MCF 10A (cell line): ENCODE data around the gene FPR2. TPM values are rescaled to one million over a fixed set of nuclear protein-coding genes. Genes with fewer than 3 reads are reported as not detected.
A peak's percentile ranks its signal among the peaks of the same experiment; 100 is the strongest.

Source experiments
- BruUV-seq: library from RNA; stranded (reverse); fragments of 400-500 nt; replicated peaks from 2 replicates; lab custom pipeline; 2021; lab: Mats Ljungman, UMichigan
- CTCF ChIA-PET: fragments of 300-600 bp; sonication (Branson Sonifier 250); formaldehyde crosslinking; extraction: SDS; loops from one replicate; lab custom pipeline; 2021; ENCODE audit warnings: antibody characterized with exemption, inconsistent platforms; lab: Yijun Ruan, JAX
- POLR2A ChIA-PET: fragments of 300-600, 350-650 bp; sonication (Branson Sonifier 250); formaldehyde crosslinking; extraction: SDS; loops from one replicate; lab custom pipeline; 2020; ENCODE audit warnings: antibody characterized with exemption, inconsistent platforms; lab: Yijun Ruan, JAX
- DNase-seq: peaks from one replicate; pipeline ENCODE4 v3.0.0-alpha.2; 2018; ENCODE audit not compliant: unreplicated experiment
- H3K27ac Mint-ChIP-seq: one replicate; pipeline ENCODE4 v1.8.0; 2022; ENCODE audit warnings: mild to moderate bottlenecking, low read depth, mixed read lengths; ENCODE audit not compliant: unreplicated experiment
- H3K27me3 Mint-ChIP-seq: one replicate; pipeline ENCODE4 v1.8.0; 2022; ENCODE audit warnings: mixed read lengths; ENCODE audit not compliant: insufficient read depth, unreplicated experiment
- H3K36me3 Mint-ChIP-seq: one replicate; pipeline ENCODE4 v1.8.0; 2022; ENCODE audit warnings: mild to moderate bottlenecking, moderate library complexity, mixed read lengths; ENCODE audit not compliant: insufficient read depth, unreplicated experiment
- H3K4me1 Mint-ChIP-seq: one replicate; pipeline ENCODE4 v1.8.0; 2022; ENCODE audit warnings: mixed read lengths; ENCODE audit not compliant: insufficient read depth, unreplicated experiment
- H3K4me3 Mint-ChIP-seq: one replicate; pipeline ENCODE4 v1.8.0; 2022; ENCODE audit warnings: mild to moderate bottlenecking, moderate library complexity, mixed read lengths; ENCODE audit not compliant: unreplicated experiment
- H3K9me3 Mint-ChIP-seq: one replicate; pipeline ENCODE4 v1.8.0; 2022; ENCODE audit warnings: mixed read lengths; ENCODE audit not compliant: unreplicated experiment
- CTCF ChIP-seq: fragments of 200-600 bp; IDR thresholded peaks from one replicate; pipeline ENCODE4 v1.8.0; 2022; ENCODE audit warnings: antibody characterized with exemption, mild to moderate bottlenecking; ENCODE audit not compliant: unreplicated experiment
- intact Hi-C: fragments of 100-400 bp; cut with micrococcal nuclease; formaldehyde crosslinking; loops from 2 replicates; pipeline ENCODE4 v1.14.1; 2022
- total RNA-seq: library from RNA; stranded (reverse); gene quantifications from 2 replicates; pipeline ENCODE4 v1.2.3, GENCODE V29; 2022

FPR2 gene
- total RNA-seq, 1 experiment from 2014 or later = not detected

DNA sequence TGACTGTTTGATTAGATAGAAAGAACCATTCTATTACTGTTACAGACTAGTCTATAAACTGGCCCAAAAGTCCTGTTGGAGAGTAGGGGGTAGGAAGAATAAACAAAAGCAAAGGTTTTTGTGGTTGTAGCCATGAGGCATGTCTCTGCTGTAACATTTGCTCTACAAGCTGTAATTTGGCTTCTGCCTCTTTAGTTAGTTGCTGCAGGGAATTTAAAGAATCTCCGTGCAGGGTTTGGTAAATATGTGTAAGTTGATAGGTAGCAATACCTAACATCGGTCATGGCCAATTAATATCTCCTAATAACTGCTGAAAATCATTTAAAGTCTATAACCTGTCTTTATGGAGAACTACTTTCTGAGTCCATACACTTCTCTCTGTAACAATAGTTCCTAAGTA is 46.9 kb downstream of the FPR2 start:
- H3K9me3 Mint-ChIP-seq = no peaks in the 10 kb centered on the region
- no peak overlapping the region for H3K4me3 Mint-ChIP-seq
- H3K36me3 Mint-ChIP-seq = no peaks in the 10 kb centered on the region
- no peak overlapping the region for H3K27ac Mint-ChIP-seq
- no TSS peak for BruUV-seq
- TF ChIP-seq CTCF = no peak
- ChIA-PET POLR2A (interaction anchor here (1.3 to 1.4 kb wide), 2 partner anchors 12 to 331 kb away, joined by 3 to 4 read pairs; no protein-coding TSS in a partner anchor), CTCF (interaction anchor here (0.6 to 2.7 kb wide), 8 partner anchors 12 to 1425 kb away, joined by 3 to 18 read pairs (median 5); no protein-coding TSS in a partner anchor)
- intact Hi-C loops = no loop called here
- peaks cover 29% of the 10 kb centered on the region for H3K4me1 Mint-ChIP-seq
- no peaks in the 10 kb centered on the region for H3K27me3 Mint-ChIP-seq
- no peak for DNase-seq

DNA sequence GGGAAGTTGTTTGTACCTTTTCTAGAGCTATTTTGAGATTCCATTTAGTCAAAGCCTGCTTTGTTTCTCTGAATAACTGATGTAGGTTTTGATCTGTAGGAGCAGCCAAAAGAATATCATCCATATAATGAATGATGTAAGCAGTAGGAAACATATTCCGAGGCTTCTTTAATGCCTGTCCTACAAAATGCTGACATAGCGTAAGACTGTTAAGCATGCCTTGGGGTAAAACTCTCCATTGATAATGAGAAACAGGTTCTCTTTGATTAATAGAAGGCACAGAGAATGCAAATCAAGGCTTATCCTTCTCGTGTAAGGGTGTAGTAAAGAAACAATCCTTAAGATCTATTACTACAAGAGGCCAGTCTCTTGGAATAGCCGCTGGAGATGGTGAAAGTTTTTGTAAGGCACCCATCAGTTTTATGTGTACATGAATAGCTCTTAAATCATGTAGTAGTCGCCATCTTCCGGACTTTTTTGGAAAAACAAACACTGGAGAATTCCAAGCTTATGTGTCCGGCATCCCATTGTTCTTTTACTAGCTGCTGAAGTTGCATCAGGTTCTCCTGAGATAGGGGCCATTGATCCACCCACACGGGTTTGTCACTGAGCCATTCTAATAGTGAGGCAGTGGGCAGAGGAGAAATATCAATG is 47.5 kb downstream of the FPR2 start:
- CTCF ChIA-PET = interaction anchor here (0.6 to 2.7 kb wide), 15 partner anchors 11 to 1425 kb away, joined by 3 to 18 read pairs (median 4); no protein-coding TSS in a partner anchor

GRCh38 chr19:51809787-51810186 is 48.8 kb downstream of the FPR2 start:
- Mint-ChIP-seq H3K4me1 (peaks cover 29% of the 10 kb centered on the region), H3K9me3 (no peaks in the 10 kb centered on the region), H3K36me3 (no peaks in the 10 kb centered on the region), H3K27ac (peak overlapping the region; percentile 90), H3K4me3 (peak overlapping the region; percentile 46), H3K27me3 (no peaks in the 10 kb centered on the region)
- ChIA-PET CTCF (interaction anchor here (0.8 to 1.6 kb wide), 5 partner anchors 10 to 107 kb away, joined by 3 to 6 read pairs (median 4); no protein-coding TSS in a partner anchor), POLR2A (interaction anchor here (0.6 to 1.4 kb wide), 4 partner anchors 9 to 122 kb away, joined by 3 to 4 read pairs (median 4); no protein-coding TSS in a partner anchor)
- intact Hi-C loops = loop anchor here (1.0 to 5.0 kb wide), 2 partner anchors 24 to 428 kb away; no protein-coding TSS in a partner anchor
- DNase-seq = peak; percentile 63
- no TSS peak for BruUV-seq
- TF ChIP-seq CTCF = no peak

More for the DNA sequence above, 47.5 kb downstream of the FPR2 start:
- peaks cover 29% of the 10 kb centered on the region for H3K4me1 Mint-ChIP-seq
- H3K27me3 Mint-ChIP-seq = no peaks in the 10 kb centered on the region
- no peak overlapping the region for H3K4me3 Mint-ChIP-seq
- BruUV-seq = no TSS peak
- POLR2A ChIA-PET = interaction anchor here (0.9 to 1.4 kb wide), 5 partner anchors 10 to 330 kb away, joined by 3 to 4 read pairs (median 3); no protein-coding TSS in a partner anchor
- TF ChIP-seq CTCF = peak; percentile 21
- peak overlapping the region; percentile 90 for H3K27ac Mint-ChIP-seq
- H3K36me3 Mint-ChIP-seq = no peaks in the 10 kb centered on the region
- intact Hi-C loops = no loop called here
- H3K9me3 Mint-ChIP-seq = no peaks in the 10 kb centered on the region
- DNase-seq = peak; percentile 81

GRCh38 chr19:51810223-51810622 is 49.2 kb downstream of the FPR2 start:
- Mint-ChIP-seq H3K4me3 (peak overlapping the region; percentile 46), H3K36me3 (no peaks in the 10 kb centered on the region), H3K9me3 (no peaks in the 10 kb centered on the region), H3K4me1 (peaks cover 29% of the 10 kb centered on the region), H3K27me3 (no peaks in the 10 kb centered on the region), H3K27ac (peak overlapping the region; percentile 90)
- intact Hi-C loops = loop anchor here (1.0 to 5.0 kb wide), 2 partner anchors 25 to 427 kb away; no protein-coding TSS in a partner anchor
- peak; percentile 36 for TF ChIP-seq CTCF
- ChIA-PET CTCF (interaction anchor here (0.8 to 1.2 kb wide), 3 partner anchors 10 to 107 kb away, joined by 3 to 6 read pairs (median 3); no protein-coding TSS in a partner anchor), POLR2A (interaction anchor here (0.6 to 0.8 kb wide), 3 partner anchors 8 to 122 kb away, joined by 3 to 4 read pairs (median 4); no protein-coding TSS in a partner anchor)
- DNase-seq = peak; percentile 72
- no TSS peak for BruUV-seq
